ENCODE data around the gene ADAMTS5.

The ADAMTS5 gene

GRCh38 chr21:26964170-26964778 is 2.6 kb downstream of the ADAMTS5 start:
- no peak for TF ChIP-seq JUND (IDR thresholded peaks at IDR 0.05; ENCODE audit: low read depth)
- in situ Hi-C loops (cut with HindIII; ENCODE audit: low pct_unique_long_range_greater_than_20kb, low sequenced_read_pairs) = no loop called here
- peak in 1 of 2 experiments; percentile 14 for DNase-seq (ENCODE audit: low read depth in 1 of 2, low spot score in 1 of 2)

GRCh38 chr21:26962621-26963181 is 4.2 kb downstream of the ADAMTS5 start:
- in situ Hi-C loops (cut with HindIII; ENCODE audit: low pct_unique_long_range_greater_than_20kb, low sequenced_read_pairs) = no loop called here
- no peak for DNase-seq (ENCODE audit: low read depth in 1 of 2, low spot score in 1 of 2)
- TF ChIP-seq JUND (IDR thresholded peaks at IDR 0.05; ENCODE audit: low read depth) = no peak

- no peak for TF ChIP-seq JUND (IDR thresholded peaks at IDR 0.05; ENCODE audit: low read depth)
- DNase-seq (ENCODE audit: low read depth in 1 of 2, low spot score in 1 of 2) = no peak
- in situ Hi-C loops (cut with HindIII; ENCODE audit: low pct_unique_long_range_greater_than_20kb, low sequenced_read_pairs) = no loop called here
Measured at GRCh38 chr21:26961698-26962097, 5.2 kb downstream of the ADAMTS5 start.

- in situ Hi-C loops (cut with HindIII; ENCODE audit: low pct_unique_long_range_greater_than_20kb, low sequenced_read_pairs) = no loop called here
- TF ChIP-seq JUND (IDR thresholded peaks at IDR 0.05; ENCODE audit: low read depth) = no peak
- no peak for DNase-seq (ENCODE audit: low read depth in 1 of 2, low spot score in 1 of 2)
Measured at GRCh38 chr21:26958788-26959187, 8.1 kb downstream of the ADAMTS5 start.

- TF ChIP-seq JUND (IDR thresholded peaks at IDR 0.05; ENCODE audit: low read depth) = no peak
- DNase-seq (ENCODE audit: low read depth in 1 of 2, low spot score in 1 of 2) = no peak
- in situ Hi-C loops (cut with HindIII; ENCODE audit: low pct_unique_long_range_greater_than_20kb, low sequenced_read_pairs) = no loop called here
Measured at GRCh38 chr21:26956813-26957212, 10.1 kb downstream of the ADAMTS5 start.

- no peak for DNase-seq (ENCODE audit: low read depth in 1 of 2, low spot score in 1 of 2)
- in situ Hi-C loops (cut with HindIII; ENCODE audit: low pct_unique_long_range_greater_than_20kb, low sequenced_read_pairs) = no loop called here
- no peak for TF ChIP-seq JUND (IDR thresholded peaks at IDR 0.05; ENCODE audit: low read depth)
Measured at GRCh38 chr21:26956216-26956615, 10.7 kb downstream of the ADAMTS5 start.

- in situ Hi-C loops (cut with HindIII; ENCODE audit: low pct_unique_long_range_greater_than_20kb, low sequenced_read_pairs) = no loop called here
- no peak for DNase-seq (ENCODE audit: low read depth in 1 of 2, low spot score in 1 of 2)
- no peak for TF ChIP-seq JUND (IDR thresholded peaks at IDR 0.05; ENCODE audit: low read depth)
Measured at GRCh38 chr21:26954662-26955121, 12.2 kb downstream of the ADAMTS5 start.

GRCh38 chr21:26952374-26953066 is 14.4 kb downstream of the ADAMTS5 start:
- DNase-seq (ENCODE audit: low read depth in 1 of 2, low spot score in 1 of 2) = no peak
- in situ Hi-C loops (cut with HindIII; ENCODE audit: low pct_unique_long_range_greater_than_20kb, low sequenced_read_pairs) = no loop called here
- no peak for TF ChIP-seq JUND (IDR thresholded peaks at IDR 0.05; ENCODE audit: low read depth)

- in situ Hi-C loops (cut with HindIII; ENCODE audit: low pct_unique_long_range_greater_than_20kb, low sequenced_read_pairs) = no loop called here
- DNase-seq (ENCODE audit: low read depth in 1 of 2, low spot score in 1 of 2) = no peak
Measured at GRCh38 chr21:26949830-26950229, 17.1 kb downstream of the ADAMTS5 start.

GRCh38 chr21:26948194-26948593 is 18.7 kb downstream of the ADAMTS5 start:
- no peak for DNase-seq (ENCODE audit: low read depth in 1 of 2, low spot score in 1 of 2)
- in situ Hi-C loops (cut with HindIII; ENCODE audit: low pct_unique_long_range_greater_than_20kb, low sequenced_read_pairs) = no loop called here
- TF ChIP-seq JUND (IDR thresholded peaks at IDR 0.05; ENCODE audit: low read depth) = no peak

More at GRCh38 chr21:26949830-26950229, 17.1 kb downstream of the ADAMTS5 start:
- TF ChIP-seq JUND (IDR thresholded peaks at IDR 0.05; ENCODE audit: low read depth) = no peak

- TF ChIP-seq JUND (IDR thresholded peaks at IDR 0.05; ENCODE audit: low read depth) = no peak
- in situ Hi-C loops (cut with HindIII; ENCODE audit: low pct_unique_long_range_greater_than_20kb, low sequenced_read_pairs) = no loop called here
- DNase-seq (ENCODE audit: low read depth in 1 of 2, low spot score in 1 of 2) = no peak
Measured at GRCh38 chr21:26946744-26947446, 20.0 kb downstream of the ADAMTS5 start.

- in situ Hi-C loops (cut with HindIII; ENCODE audit: low pct_unique_long_range_greater_than_20kb, low sequenced_read_pairs) = no loop called here
- peak in 1 of 2 experiments; percentile 25 for DNase-seq (ENCODE audit: low read depth in 1 of 2, low spot score in 1 of 2)
- TF ChIP-seq JUND (IDR thresholded peaks at IDR 0.05; ENCODE audit: low read depth) = no peak
Measured at GRCh38 chr21:26945916-26946675, 20.8 kb downstream of the ADAMTS5 start.

Data from T47D (cell line).